MCF 10A (cell line): ENCODE data around the gene LMCD1. TPM values are rescaled to one million over a fixed set of nuclear protein-coding genes. Genes with fewer than 3 reads are reported as not detected.

ENCODE experiments used
- BruUV-seq: library from RNA; stranded (reverse); fragments of 400-500 nt; replicated peaks from 2 replicates; lab custom pipeline; 2021; lab: Mats Ljungman, UMichigan
- CTCF ChIA-PET: fragments of 300-600 bp; sonication (Branson Sonifier 250); formaldehyde crosslinking; extraction: SDS; loops from one replicate; lab custom pipeline; 2021; ENCODE audit warnings: antibody characterized with exemption, inconsistent platforms; lab: Yijun Ruan, JAX
- POLR2A ChIA-PET: fragments of 300-600, 350-650 bp; sonication (Branson Sonifier 250); formaldehyde crosslinking; extraction: SDS; loops from one replicate; lab custom pipeline; 2020; ENCODE audit warnings: antibody characterized with exemption, inconsistent platforms; lab: Yijun Ruan, JAX
- DNase-seq: peaks from one replicate; pipeline ENCODE4 v3.0.0-alpha.2; 2018; ENCODE audit not compliant: unreplicated experiment
- H3K27ac Mint-ChIP-seq: one replicate; pipeline ENCODE4 v1.8.0; 2022; ENCODE audit warnings: mild to moderate bottlenecking, low read depth, mixed read lengths; ENCODE audit not compliant: unreplicated experiment
- H3K27me3 Mint-ChIP-seq: one replicate; pipeline ENCODE4 v1.8.0; 2022; ENCODE audit warnings: mixed read lengths; ENCODE audit not compliant: insufficient read depth, unreplicated experiment
- H3K36me3 Mint-ChIP-seq: one replicate; pipeline ENCODE4 v1.8.0; 2022; ENCODE audit warnings: mild to moderate bottlenecking, moderate library complexity, mixed read lengths; ENCODE audit not compliant: insufficient read depth, unreplicated experiment
- H3K4me1 Mint-ChIP-seq: one replicate; pipeline ENCODE4 v1.8.0; 2022; ENCODE audit warnings: mixed read lengths; ENCODE audit not compliant: insufficient read depth, unreplicated experiment
- H3K4me3 Mint-ChIP-seq: one replicate; pipeline ENCODE4 v1.8.0; 2022; ENCODE audit warnings: mild to moderate bottlenecking, moderate library complexity, mixed read lengths; ENCODE audit not compliant: unreplicated experiment
- H3K9me3 Mint-ChIP-seq: one replicate; pipeline ENCODE4 v1.8.0; 2022; ENCODE audit warnings: mixed read lengths; ENCODE audit not compliant: unreplicated experiment
- intact Hi-C: fragments of 100-400 bp; cut with micrococcal nuclease; formaldehyde crosslinking; loops from 2 replicates; pipeline ENCODE4 v1.14.1; 2022
- total RNA-seq: library from RNA; stranded (reverse); gene quantifications from 2 replicates; pipeline ENCODE4 v1.2.3, GENCODE V29; 2022
- TF ChIP-seq, protein P1 (sequence below): fragments of 200-600 bp; IDR thresholded peaks from one replicate; pipeline ENCODE4 v1.8.0; 2022; ENCODE audit warnings: antibody characterized with exemption, mild to moderate bottlenecking; ENCODE audit not compliant: unreplicated experiment

The LMCD1 gene
- total RNA-seq, 1 experiment from 2014 or later = 0.63 TPM

DNA sequence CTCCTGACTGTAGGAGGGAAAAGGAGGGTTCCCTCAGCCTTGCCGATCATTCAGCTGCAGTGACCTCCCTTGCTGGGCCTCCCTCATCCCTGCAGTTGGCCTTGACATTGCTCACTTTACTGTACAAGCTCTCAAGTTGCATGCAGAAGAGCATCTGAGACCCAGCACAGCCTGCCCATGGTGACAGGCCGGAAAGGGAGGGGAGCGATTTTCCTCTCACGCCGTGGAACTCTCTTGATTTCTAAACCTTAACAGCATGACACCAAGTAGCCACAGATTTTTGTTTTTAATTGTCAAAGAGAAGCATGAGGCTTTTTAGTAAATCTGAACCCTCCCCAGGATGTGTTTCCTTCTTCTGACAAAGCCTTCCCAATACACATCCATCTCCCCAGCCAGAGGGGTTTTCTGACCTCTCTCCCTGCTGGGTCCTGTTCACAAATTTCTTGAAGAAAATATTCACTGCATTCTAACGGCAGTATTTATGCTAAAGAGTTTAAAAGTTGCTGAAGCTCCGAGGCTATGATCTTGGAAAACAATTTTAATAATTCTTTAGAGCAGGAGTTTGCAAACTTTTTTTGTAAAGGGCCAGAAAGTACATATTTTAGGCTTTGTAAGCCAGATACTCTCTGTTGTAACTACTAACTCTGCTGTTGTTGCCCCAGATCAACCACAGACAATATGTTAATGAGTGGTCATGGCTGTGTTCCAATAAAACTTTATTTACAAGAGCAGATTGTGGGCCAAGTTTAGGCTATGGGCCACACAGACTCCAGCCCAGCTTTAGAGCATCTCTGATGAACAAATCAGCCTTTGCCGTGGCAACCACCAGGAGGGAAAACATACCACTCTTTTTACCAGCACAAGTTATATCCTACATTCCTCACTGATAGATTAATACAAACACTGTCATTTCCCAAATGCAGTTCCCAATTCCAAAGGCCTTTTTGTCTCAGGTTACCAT, 34.8 kb downstream of the LMCD1 start:
- Mint-ChIP-seq H3K4me3 (no peak overlapping the region), H3K27me3 (no peaks in the 10 kb centered on the region), H3K36me3 (no peaks in the 10 kb centered on the region), H3K27ac (no peak overlapping the region), H3K4me1 (peaks cover 9% of the 10 kb centered on the region), H3K9me3 (no peaks in the 10 kb centered on the region)
- intact Hi-C loops = no loop called here
- DNase-seq = no peak
- ChIA-PET CTCF (interaction anchor here (0.8 to 1.2 kb wide), 2 partner anchors 8 to 10 kb away, joined by 3 read pairs; no protein-coding TSS in a partner anchor), POLR2A (interaction anchor here (0.7 kb wide), 1 partner anchor 513 kb away, joined by 3 read pairs; no protein-coding TSS in a partner anchor)
- TF ChIP-seq, protein P1, sequence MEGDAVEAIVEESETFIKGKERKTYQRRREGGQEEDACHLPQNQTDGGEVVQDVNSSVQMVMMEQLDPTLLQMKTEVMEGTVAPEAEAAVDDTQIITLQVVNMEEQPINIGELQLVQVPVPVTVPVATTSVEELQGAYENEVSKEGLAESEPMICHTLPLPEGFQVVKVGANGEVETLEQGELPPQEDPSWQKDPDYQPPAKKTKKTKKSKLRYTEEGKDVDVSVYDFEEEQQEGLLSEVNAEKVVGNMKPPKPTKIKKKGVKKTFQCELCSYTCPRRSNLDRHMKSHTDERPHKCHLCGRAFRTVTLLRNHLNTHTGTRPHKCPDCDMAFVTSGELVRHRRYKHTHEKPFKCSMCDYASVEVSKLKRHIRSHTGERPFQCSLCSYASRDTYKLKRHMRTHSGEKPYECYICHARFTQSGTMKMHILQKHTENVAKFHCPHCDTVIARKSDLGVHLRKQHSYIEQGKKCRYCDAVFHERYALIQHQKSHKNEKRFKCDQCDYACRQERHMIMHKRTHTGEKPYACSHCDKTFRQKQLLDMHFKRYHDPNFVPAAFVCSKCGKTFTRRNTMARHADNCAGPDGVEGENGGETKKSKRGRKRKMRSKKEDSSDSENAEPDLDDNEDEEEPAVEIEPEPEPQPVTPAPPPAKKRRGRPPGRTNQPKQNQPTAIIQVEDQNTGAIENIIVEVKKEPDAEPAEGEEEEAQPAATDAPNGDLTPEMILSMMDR = no peak
- BruUV-seq = no TSS peak

DNA sequence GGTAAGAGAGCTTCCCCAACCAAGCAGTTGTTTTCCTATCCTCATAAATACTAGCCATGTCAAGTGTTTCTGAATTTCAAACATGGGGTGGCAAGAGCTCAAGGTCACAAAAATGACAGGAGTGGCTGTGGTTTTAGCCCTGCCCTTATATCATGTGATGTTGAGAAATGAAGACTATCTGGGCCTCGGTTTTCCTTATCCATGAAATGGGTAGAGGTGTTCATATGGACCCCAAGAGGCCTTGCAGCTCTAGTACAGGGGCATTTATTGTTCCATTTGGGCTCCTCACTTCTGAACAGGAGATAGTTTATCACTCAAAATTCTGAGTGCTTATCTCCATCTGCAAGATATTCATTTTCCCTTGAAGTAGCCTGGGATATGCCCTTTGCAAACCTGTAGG, 35.8 kb downstream of the LMCD1 start:
- BruUV-seq = no TSS peak
- ChIA-PET POLR2A (interaction anchor here (0.7 to 0.9 kb wide), 2 partner anchors 10 to 512 kb away, joined by 3 read pairs; no protein-coding TSS in a partner anchor), CTCF (no interaction called here)
- no peak overlapping the region for H3K4me3 Mint-ChIP-seq
- H3K36me3 Mint-ChIP-seq = no peaks in the 10 kb centered on the region
- no peaks in the 10 kb centered on the region for H3K27me3 Mint-ChIP-seq
- no peaks in the 10 kb centered on the region for H3K9me3 Mint-ChIP-seq
- H3K4me1 Mint-ChIP-seq = peaks cover under 1% of the 10 kb centered on the region
- TF ChIP-seq, protein P1 = no peak
- DNase-seq = no peak
- H3K27ac Mint-ChIP-seq = no peak overlapping the region
- intact Hi-C loops = no loop called here

DNA sequence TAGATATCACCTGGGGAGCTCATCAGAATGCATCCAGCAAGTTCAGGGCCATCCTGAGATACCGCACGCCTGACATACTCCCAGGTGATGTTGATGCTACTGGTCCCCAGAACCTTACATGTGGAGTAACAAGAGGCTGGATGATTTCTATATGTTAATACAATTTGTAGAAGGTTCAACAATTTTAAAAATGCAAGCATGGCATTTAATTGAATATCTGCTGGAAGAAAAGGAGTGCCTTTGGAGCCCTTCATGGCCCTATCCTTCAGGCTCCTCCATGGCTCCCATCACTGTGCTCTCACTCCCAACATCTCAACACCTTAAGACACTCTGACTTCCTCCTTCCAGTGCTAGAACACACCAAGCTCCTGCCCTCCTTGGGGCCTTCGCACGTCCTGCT, 36.6 kb downstream of the LMCD1 start:
- Mint-ChIP-seq H3K27me3 (no peaks in the 10 kb centered on the region), H3K36me3 (no peaks in the 10 kb centered on the region), H3K4me1 (no peaks in the 10 kb centered on the region), H3K9me3 (no peaks in the 10 kb centered on the region), H3K27ac (no peak overlapping the region), H3K4me3 (no peak overlapping the region)
- ChIA-PET POLR2A (interaction anchor here (0.9 kb wide), 1 partner anchor 9 kb away, joined by 3 read pairs; no protein-coding TSS in a partner anchor), CTCF (interaction anchor here (0.6 kb wide), 1 partner anchor 1036 kb away, joined by 3 read pairs; no protein-coding TSS in a partner anchor)
- BruUV-seq = no TSS peak
- intact Hi-C loops = no loop called here
- TF ChIP-seq, protein P1 = no peak
- DNase-seq = no peak

DNA sequence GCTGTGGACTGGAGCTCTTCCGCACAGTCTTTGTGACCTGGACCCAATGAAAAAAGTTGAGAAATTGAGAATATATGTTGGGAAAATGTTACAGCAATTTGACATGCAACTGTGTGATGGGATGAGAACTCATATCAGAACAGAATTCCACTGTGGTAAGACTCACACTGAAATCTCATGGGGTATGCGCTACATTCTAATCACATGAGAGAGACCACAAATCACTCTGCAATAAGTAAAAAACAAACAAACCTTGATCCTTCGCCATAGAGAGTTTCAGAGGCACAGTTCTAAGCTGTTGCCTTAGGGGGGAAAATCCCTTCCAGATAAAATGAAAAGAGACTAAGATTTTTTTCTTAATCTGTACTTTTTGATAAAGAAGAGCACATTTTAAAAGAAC, 37.3 kb downstream of the LMCD1 start:
- intact Hi-C loops = no loop called here
- Mint-ChIP-seq H3K4me1 (no peaks in the 10 kb centered on the region), H3K27ac (no peak overlapping the region), H3K4me3 (no peak overlapping the region), H3K27me3 (no peaks in the 10 kb centered on the region), H3K36me3 (no peaks in the 10 kb centered on the region), H3K9me3 (no peaks in the 10 kb centered on the region)
- POLR2A ChIA-PET = no interaction called here
- no TSS peak for BruUV-seq
- TF ChIP-seq, protein P1 = no peak
- no peak for DNase-seq
- CTCF ChIA-PET = no interaction called here
